T-helper 2 cell treated with Interferon-gamma antibody and Interleukin-4, amounts not matched to agents 5 μg/mL and 100 μg/mL, for 36 hours (primary cell): ENCODE results near the gene SP1.
"Not testable (repeated sequence)": the region's sequence is repeated elsewhere in the genome, so short reads cannot be mapped to it uniquely, and the experiment has no call there.

Experiments
- DNase-seq: peaks from one replicate; pipeline ENCODE4 v3.0.0; 2021; ENCODE audit warnings: low spot score
- H3K27ac Mint-ChIP-seq: one replicate; pipeline ENCODE4 v1.8.0; 2021; ENCODE audit warnings: mild to moderate bottlenecking, mixed read lengths
- H3K27me3 Mint-ChIP-seq: one replicate; pipeline ENCODE4 v1.8.0; 2021; ENCODE audit warnings: low read depth, mixed read lengths
- H3K36me3 Mint-ChIP-seq: one replicate; pipeline ENCODE4 v1.8.0; 2021; ENCODE audit warnings: low read depth, mixed read lengths
- H3K4me1 Mint-ChIP-seq: one replicate; pipeline ENCODE4 v1.8.0; 2021; ENCODE audit warnings: low read depth, mixed read lengths
- H3K4me3 Mint-ChIP-seq: one replicate; pipeline ENCODE4 v1.8.0; 2022; ENCODE audit warnings: mild to moderate bottlenecking, moderate library complexity, mixed read lengths
- H3K9me3 Mint-ChIP-seq: one replicate; pipeline ENCODE4 v1.8.0; 2021; ENCODE audit warnings: mixed read lengths

SP1 gene

GRCh38 chr12:53378222-53378621 is 1.8 kb upstream of the SP1 start:
- peaks cover 29% of the 10 kb centered on the region for H3K4me1 Mint-ChIP-seq

GRCh38 chr12:53378724-53379388 is 1.1 kb upstream of the SP1 start:
- no peak overlapping the region for H3K27ac Mint-ChIP-seq
- H3K4me1 Mint-ChIP-seq = peaks cover 31% of the 10 kb centered on the region

More at GRCh38 chr12:53378222-53378621, 1.8 kb upstream of the SP1 start:
- H3K36me3 Mint-ChIP-seq = peaks cover 22% of the 10 kb centered on the region
- H3K9me3 Mint-ChIP-seq = no peaks in the 10 kb centered on the region
- no peaks in the 10 kb centered on the region for H3K27me3 Mint-ChIP-seq
- no peak for DNase-seq
- H3K27ac Mint-ChIP-seq = no peak overlapping the region
- H3K4me3 Mint-ChIP-seq = no peak overlapping the region

GRCh38 chr12:53379389-53380103 is 430 bp upstream of the SP1 start:
- no peaks in the 10 kb centered on the region for H3K27me3 Mint-ChIP-seq
- peak; percentile 98 for DNase-seq
- H3K27ac Mint-ChIP-seq = no peak overlapping the region
- peaks cover 34% of the 10 kb centered on the region for H3K36me3 Mint-ChIP-seq
- no peaks in the 10 kb centered on the region for H3K9me3 Mint-ChIP-seq
- peaks cover 28% of the 10 kb centered on the region for H3K4me1 Mint-ChIP-seq
- no peak overlapping the region for H3K4me3 Mint-ChIP-seq

More at GRCh38 chr12:53378724-53379388, 1.1 kb upstream of the SP1 start:
- no peaks in the 10 kb centered on the region for H3K9me3 Mint-ChIP-seq
- H3K27me3 Mint-ChIP-seq = no peaks in the 10 kb centered on the region
- DNase-seq = no peak
- peaks cover 28% of the 10 kb centered on the region for H3K36me3 Mint-ChIP-seq
- no peak overlapping the region for H3K4me3 Mint-ChIP-seq

GRCh38 chr12:53380794-53381730 is 1.1 kb downstream of the SP1 start:
- no peak for DNase-seq
- H3K4me1 Mint-ChIP-seq = peaks cover 29% of the 10 kb centered on the region
- no peaks in the 10 kb centered on the region for H3K9me3 Mint-ChIP-seq
- H3K36me3 Mint-ChIP-seq = peaks cover 39% of the 10 kb centered on the region
- peak overlapping the region; percentile 86 for H3K27ac Mint-ChIP-seq
- peak overlapping the region; percentile 95 for H3K4me3 Mint-ChIP-seq
- no peaks in the 10 kb centered on the region for H3K27me3 Mint-ChIP-seq

GRCh38 chr12:53381731-53382630 is 2.0 kb downstream of the SP1 start:
- peak overlapping the region; percentile 95 for H3K4me3 Mint-ChIP-seq
- peak overlapping the region; percentile 86 for H3K27ac Mint-ChIP-seq
- peaks cover 31% of the 10 kb centered on the region for H3K4me1 Mint-ChIP-seq
- no peaks in the 10 kb centered on the region for H3K27me3 Mint-ChIP-seq
- no peaks in the 10 kb centered on the region for H3K9me3 Mint-ChIP-seq
- H3K36me3 Mint-ChIP-seq = peaks cover 41% of the 10 kb centered on the region
- peak; percentile 35 for DNase-seq

- peaks cover 49% of the 10 kb centered on the region for H3K36me3 Mint-ChIP-seq
- no peaks in the 10 kb centered on the region for H3K27me3 Mint-ChIP-seq
- peak overlapping the region; percentile 53 for H3K27ac Mint-ChIP-seq
- H3K4me3 Mint-ChIP-seq = peak overlapping the region; percentile 95
- peaks cover 41% of the 10 kb centered on the region for H3K4me1 Mint-ChIP-seq
- H3K9me3 Mint-ChIP-seq = no peaks in the 10 kb centered on the region
- no peak for DNase-seq
These were observed 3.3 kb downstream of the SP1 start for GRCh38 chr12:53383258-53383657.

- H3K4me1 Mint-ChIP-seq = peaks cover 54% of the 10 kb centered on the region
- H3K36me3 Mint-ChIP-seq = peaks cover 62% of the 10 kb centered on the region
- H3K27ac Mint-ChIP-seq = peak overlapping the region; percentile 47
These were observed 6.4 kb downstream of the SP1 start for GRCh38 chr12:53386381-53386780.

GRCh38 chr12:53388932-53389331 is 9.0 kb downstream of the SP1 start:
- Mint-ChIP-seq H3K27ac (no peak overlapping the region), H3K4me3 (peak overlapping the region; percentile 36), H3K27me3 (no peaks in the 10 kb centered on the region), H3K36me3 (peaks cover 41% of the 10 kb centered on the region), H3K4me1 (peaks cover 35% of the 10 kb centered on the region), H3K9me3 (no peaks in the 10 kb centered on the region)
- DNase-seq = no peak

More at GRCh38 chr12:53386381-53386780, 6.4 kb downstream of the SP1 start:
- H3K27me3 Mint-ChIP-seq, DNase-seq, H3K9me3 Mint-ChIP-seq: not testable (repeated sequence)
- H3K4me3 Mint-ChIP-seq = peak overlapping the region; percentile 64

- Mint-ChIP-seq H3K4me1 (peaks cover 35% of the 10 kb centered on the region), H3K27ac (peak overlapping the region; percentile 24), H3K36me3 (peaks cover 34% of the 10 kb centered on the region), H3K4me3 (peak overlapping the region; percentile 63), H3K27me3 (no peaks in the 10 kb centered on the region), H3K9me3 (no peaks in the 10 kb centered on the region)
- no peak for DNase-seq
These were observed 9.7 kb downstream of the SP1 start for GRCh38 chr12:53389702-53390101.

GRCh38 chr12:53391724-53392123 is 11.7 kb downstream of the SP1 start:
- H3K27ac Mint-ChIP-seq = peak overlapping the region; percentile 49
- no peak for DNase-seq
- peaks cover 34% of the 10 kb centered on the region for H3K4me1 Mint-ChIP-seq
- peaks cover 31% of the 10 kb centered on the region for H3K36me3 Mint-ChIP-seq
- H3K27me3 Mint-ChIP-seq = no peaks in the 10 kb centered on the region
- H3K9me3 Mint-ChIP-seq = no peaks in the 10 kb centered on the region
- no peak overlapping the region for H3K4me3 Mint-ChIP-seq

- peaks cover 5% of the 10 kb centered on the region for H3K4me1 Mint-ChIP-seq
- no peak overlapping the region for H3K27ac Mint-ChIP-seq
- H3K27me3 Mint-ChIP-seq = no peaks in the 10 kb centered on the region
- no peak overlapping the region for H3K4me3 Mint-ChIP-seq
- peaks cover 17% of the 10 kb centered on the region for H3K36me3 Mint-ChIP-seq
- DNase-seq = no peak
- no peaks in the 10 kb centered on the region for H3K9me3 Mint-ChIP-seq
These were observed 19.9 kb downstream of the SP1 start for GRCh38 chr12:53399896-53400295.

- not testable (repeated sequence) for H3K27ac Mint-ChIP-seq, H3K4me3 Mint-ChIP-seq, H3K9me3 Mint-ChIP-seq, DNase-seq, H3K27me3 Mint-ChIP-seq, H3K4me1 Mint-ChIP-seq
- peaks cover 24% of the 10 kb centered on the region for H3K36me3 Mint-ChIP-seq
These were observed 22.4 kb downstream of the SP1 start for GRCh38 chr12:53402351-53402750.

GRCh38 chr12:53402871-53403270 is 22.9 kb downstream of the SP1 start:
- H3K27me3 Mint-ChIP-seq = no peaks in the 10 kb centered on the region
- peaks cover 23% of the 10 kb centered on the region for H3K36me3 Mint-ChIP-seq
- H3K4me1 Mint-ChIP-seq = peaks cover under 1% of the 10 kb centered on the region
- no peaks in the 10 kb centered on the region for H3K9me3 Mint-ChIP-seq
- no peak overlapping the region for H3K4me3 Mint-ChIP-seq
- no peak for DNase-seq
- H3K27ac Mint-ChIP-seq = no peak overlapping the region
